Measurements from ENCODE around the gene BFSP2.
"Not testable (repeated sequence)": the region's sequence is repeated elsewhere in the genome, so short reads cannot be mapped to it uniquely, and the experiment has no call there.

Gene BFSP2

DNA sequence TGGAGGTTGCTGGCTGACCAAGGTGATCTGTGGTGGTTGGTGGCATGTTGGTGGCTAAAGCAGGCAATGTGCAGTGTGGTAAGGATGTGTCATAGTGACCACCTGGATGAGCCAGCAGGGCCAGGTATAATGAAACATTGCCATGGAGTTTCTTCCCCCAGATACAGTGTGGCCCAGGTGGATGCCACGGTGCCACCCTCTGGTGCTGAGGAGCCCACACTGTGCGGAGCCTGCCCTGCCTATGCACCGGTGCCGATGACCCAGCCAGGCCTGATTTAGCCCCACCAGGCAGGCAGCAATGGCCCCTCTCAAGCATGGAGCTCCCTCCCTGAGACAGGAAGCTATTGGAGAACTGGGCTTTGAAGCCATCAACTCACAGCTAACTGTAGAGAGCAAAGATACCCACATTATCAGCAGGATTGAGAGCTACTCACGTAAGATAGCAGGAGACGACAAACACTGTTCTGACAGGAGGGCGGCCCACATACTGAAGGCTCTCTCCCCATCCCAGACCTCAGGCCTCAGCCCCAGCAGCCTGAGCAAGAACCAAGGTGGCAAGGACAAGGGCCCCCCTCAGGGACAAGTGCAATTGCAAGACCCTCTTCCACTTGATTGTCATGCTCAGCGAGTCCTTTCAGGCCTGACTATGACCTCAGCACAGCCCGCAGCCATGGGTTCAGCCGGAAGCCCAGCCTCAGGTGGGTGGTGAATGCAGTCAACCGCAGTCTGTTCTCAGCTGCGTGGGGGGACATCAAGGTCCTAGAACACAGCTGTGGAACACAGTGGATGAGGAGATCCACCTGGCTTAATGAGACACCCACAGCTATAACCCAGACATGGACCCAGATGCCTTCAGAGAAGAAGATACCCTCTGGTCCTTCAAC is 90.9 kb downstream of the BFSP2 start:
- H3K9me3 Mint-ChIP-seq, result no peaks in the 10 kb centered on the region
- no peaks in the 10 kb centered on the region for H3K27me3 Mint-ChIP-seq
- peaks cover 54% of the 10 kb centered on the region for H3K4me1 Mint-ChIP-seq
- H3K4me3 Mint-ChIP-seq, result peak overlapping the region; percentile 85
- no peaks in the 10 kb centered on the region for H3K36me3 Mint-ChIP-seq
- peak overlapping the region; percentile 91 for H3K27ac Mint-ChIP-seq

DNA sequence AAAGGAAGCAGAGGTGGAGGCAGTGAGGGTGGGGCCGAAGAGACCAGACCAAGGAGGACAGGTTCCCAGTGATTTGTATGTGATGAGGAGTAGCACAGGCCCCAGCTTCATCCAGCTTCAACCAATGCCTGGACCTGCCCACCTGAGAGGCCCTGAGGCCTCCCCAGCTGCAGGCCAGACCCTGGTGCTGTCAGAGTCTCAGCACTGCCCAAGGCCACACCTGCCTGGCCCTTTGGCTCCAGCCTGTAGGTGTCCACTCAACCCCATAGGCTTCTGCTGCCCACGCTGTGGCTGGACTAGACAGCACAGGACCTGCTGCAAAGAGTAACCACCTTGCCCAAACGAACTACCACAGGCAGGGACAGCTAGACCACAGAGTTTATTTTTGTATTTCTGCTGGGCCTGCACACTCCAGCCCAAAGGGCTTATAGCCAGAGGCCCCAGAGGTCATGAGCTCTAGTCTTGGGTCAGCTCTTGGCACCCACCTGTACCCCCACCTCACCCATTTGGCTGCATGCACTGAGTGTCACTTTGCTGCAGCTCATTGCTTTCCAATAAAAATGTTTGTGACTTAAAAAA is 91.7 kb downstream of the BFSP2 start:
- peaks cover 54% of the 10 kb centered on the region for H3K4me1 Mint-ChIP-seq
- H3K27ac Mint-ChIP-seq, result peak overlapping the region; percentile 91
- no peaks in the 10 kb centered on the region for H3K36me3 Mint-ChIP-seq
- peak overlapping the region; percentile 85 for H3K4me3 Mint-ChIP-seq
- no peaks in the 10 kb centered on the region for H3K27me3 Mint-ChIP-seq
- no peaks in the 10 kb centered on the region for H3K9me3 Mint-ChIP-seq

DNA sequence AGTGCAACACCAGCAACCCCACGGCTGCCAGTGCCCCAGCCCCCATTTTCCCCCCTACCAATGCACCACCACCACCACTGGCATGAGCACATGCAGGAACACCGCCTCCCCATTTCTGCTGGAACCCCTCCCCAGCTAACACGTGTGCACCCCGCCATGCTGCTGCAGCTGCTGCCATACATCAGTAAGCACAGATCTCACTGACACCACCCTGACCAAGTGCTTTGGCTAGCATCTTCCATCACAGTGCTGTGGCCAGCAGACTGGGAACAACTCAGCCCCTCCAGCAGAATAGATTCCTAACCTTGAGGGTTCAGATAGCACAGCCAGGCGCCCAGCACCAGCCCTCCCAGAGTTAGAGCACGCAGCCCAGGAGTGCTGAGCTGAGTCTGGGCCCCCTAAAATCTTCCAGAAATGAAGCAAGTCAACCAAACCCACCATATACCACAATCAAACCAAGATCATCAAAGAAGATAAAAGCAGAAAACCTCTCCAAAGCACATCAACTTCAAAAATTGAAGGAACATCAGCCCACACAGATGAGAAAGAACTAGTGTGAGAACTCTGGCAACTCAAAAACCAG is 92.4 kb downstream of the BFSP2 start:
- H3K9me3 Mint-ChIP-seq, result no peaks in the 10 kb centered on the region
- H3K27ac Mint-ChIP-seq, result peak overlapping the region; percentile 30
- H3K4me3 Mint-ChIP-seq, result peak overlapping the region; percentile 51
- peaks cover 54% of the 10 kb centered on the region for H3K4me1 Mint-ChIP-seq
- no peaks in the 10 kb centered on the region for H3K36me3 Mint-ChIP-seq
- H3K27me3 Mint-ChIP-seq, result no peaks in the 10 kb centered on the region

DNA sequence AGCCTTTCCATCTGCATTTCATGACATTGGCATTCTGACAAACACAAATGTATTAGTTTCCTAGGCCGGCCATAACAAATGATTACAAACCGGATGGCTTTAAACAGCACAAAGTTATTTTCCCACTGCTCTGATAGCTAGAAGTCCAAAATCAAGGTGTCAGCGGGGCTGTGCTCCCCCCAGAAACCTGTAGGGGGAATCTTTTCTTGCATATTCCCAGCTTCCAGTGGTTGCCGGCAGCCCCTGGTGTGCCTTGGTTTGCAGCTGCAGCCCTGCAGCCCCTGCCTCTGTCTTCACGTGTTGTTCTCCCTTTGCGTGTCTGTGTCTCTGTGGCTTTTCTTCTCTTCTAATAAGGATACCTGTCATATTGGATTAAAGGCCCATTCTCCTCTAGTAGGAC is 94.6 kb downstream of the BFSP2 start:
- Mint-ChIP-seq H3K9me3 (no peaks in the 10 kb centered on the region), H3K4me3 (no peak overlapping the region), H3K36me3 (no peaks in the 10 kb centered on the region), H3K27ac (no peak overlapping the region), H3K4me1 (peaks cover 48% of the 10 kb centered on the region), H3K27me3 (no peaks in the 10 kb centered on the region)

DNA sequence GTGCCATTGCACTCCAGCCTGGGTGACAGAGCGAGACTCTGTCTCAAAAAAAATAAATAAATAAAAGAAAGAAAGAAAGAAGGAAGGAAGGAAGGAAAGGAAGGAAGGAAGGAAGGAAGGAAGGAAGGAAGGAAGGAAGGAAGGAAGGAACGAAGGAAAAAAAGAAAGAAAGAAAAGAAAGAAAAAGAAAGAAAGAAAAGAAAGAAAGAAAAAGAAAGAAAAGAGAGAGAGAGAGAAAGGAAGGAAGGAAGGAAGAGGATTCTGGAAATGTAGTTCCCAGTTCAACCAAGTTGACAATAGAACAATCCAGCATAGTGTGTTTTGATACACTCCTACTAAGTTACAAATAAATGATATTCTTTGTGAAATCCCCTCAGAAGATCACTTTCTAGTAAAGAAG is 102.7 kb downstream of the BFSP2 start:
- peaks cover 26% of the 10 kb centered on the region for H3K4me1 Mint-ChIP-seq
- not testable (repeated sequence) for H3K9me3 Mint-ChIP-seq, H3K4me3 Mint-ChIP-seq, H3K36me3 Mint-ChIP-seq, H3K27me3 Mint-ChIP-seq, H3K27ac Mint-ChIP-seq

DNA sequence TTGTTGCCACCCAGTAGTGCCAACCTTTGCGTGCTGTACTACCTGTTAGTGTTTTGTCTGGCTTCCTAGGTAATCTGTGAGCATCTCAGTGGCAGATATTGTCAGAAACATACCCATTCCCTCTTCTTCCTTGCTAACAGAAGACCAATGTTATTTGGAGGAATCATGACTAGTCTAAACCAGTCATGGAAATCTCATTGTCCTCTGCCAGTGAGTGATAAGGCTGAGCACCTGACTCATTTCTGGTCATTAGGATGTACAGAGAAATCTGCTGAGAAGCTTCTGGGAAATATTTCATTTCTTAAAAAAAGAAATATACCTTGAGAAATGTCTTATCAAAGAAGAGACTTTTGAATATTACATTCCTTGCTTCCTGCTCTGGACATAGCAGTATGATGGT is 103.6 kb downstream of the BFSP2 start:
- H3K4me3 Mint-ChIP-seq, result no peak overlapping the region
- no peaks in the 10 kb centered on the region for H3K9me3 Mint-ChIP-seq
- H3K27me3 Mint-ChIP-seq, result no peaks in the 10 kb centered on the region
- H3K36me3 Mint-ChIP-seq, result no peaks in the 10 kb centered on the region
- peaks cover 26% of the 10 kb centered on the region for H3K4me1 Mint-ChIP-seq
- H3K27ac Mint-ChIP-seq, result no peak overlapping the region

DNA sequence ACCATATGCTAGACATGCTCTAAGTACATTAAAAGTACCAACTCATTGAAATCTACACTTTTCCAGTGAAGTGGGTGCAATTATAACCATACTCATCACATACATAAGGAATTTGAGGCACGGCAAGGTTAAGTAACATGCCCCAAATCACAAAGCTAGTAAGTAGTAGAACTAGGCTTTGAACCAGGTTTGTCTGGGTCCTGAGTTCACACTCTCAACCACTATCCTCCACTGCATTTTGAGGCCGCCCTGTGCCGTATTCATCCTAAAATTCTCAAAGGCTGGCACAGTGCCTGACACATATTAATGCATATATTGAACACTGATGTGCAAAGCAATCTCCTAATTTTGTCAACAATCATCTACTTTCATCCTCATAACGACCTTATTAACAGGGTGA is 104.9 kb downstream of the BFSP2 start:
- Mint-ChIP-seq H3K9me3 (no peaks in the 10 kb centered on the region), H3K27me3 (no peaks in the 10 kb centered on the region), H3K4me3 (no peak overlapping the region), H3K36me3 (no peaks in the 10 kb centered on the region), H3K4me1 (peaks cover 19% of the 10 kb centered on the region), H3K27ac (no peak overlapping the region)

DNA sequence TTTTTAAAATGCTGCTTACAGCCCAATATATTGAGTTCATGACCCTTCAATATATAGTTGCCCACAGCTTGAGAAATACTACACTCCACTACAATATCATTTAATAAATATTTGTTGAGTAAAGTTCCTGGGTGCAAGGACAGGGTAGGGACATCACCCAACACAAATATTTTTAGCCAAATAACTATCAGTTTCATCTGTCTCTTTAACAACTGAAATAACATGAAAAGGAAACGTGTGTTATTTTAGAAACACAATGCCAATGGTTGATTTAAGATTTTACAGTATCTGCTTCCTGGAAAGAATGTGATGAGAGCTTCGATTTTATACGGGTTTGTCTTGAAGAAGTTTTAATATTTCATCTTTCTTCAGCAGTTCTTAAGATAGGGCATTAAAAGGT is 106.0 kb downstream of the BFSP2 start:
- peak overlapping the region; percentile 82 for H3K4me3 Mint-ChIP-seq
- H3K36me3 Mint-ChIP-seq, result no peaks in the 10 kb centered on the region
- H3K4me1 Mint-ChIP-seq, result peaks cover 14% of the 10 kb centered on the region
- H3K27me3 Mint-ChIP-seq, result no peaks in the 10 kb centered on the region
- peak overlapping the region; percentile 92 for H3K27ac Mint-ChIP-seq
- H3K9me3 Mint-ChIP-seq, result no peaks in the 10 kb centered on the region

DNA sequence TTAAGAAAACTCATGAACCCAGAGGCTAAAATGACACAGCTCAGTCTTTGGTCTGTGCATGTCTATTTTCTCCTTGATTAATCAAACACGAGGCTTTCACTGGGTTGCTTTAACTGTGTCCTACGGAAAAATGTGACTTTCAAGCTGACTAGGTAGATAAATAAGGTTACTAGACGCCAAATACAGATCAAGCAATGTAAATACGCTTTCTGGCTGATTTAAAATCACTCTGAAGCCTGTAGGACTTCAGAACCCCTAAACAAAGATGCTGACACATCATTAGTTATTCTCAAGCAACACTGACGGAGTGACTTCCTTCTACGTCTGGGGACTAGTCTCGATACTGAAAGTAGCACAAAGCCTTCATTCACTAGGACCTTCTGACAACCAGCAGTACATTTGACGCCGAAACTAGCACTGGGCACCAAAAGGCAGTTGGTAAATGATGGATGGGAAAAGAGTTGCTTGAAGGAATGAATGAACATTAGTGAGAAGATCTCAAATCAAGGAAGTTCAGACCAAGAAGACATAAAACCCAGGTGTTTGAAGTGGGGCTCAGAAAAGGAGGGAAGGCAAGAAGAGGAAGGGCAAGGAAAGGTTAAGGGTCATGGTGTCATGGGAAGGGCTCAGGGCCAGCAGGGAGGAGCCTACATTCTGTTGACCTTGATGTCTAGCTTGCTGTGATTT is 106.5 kb downstream of the BFSP2 start:
- H3K27me3 Mint-ChIP-seq, result no peaks in the 10 kb centered on the region
- peak overlapping the region; percentile 82 for H3K4me3 Mint-ChIP-seq
- H3K27ac Mint-ChIP-seq, result peak overlapping the region; percentile 92
- H3K4me1 Mint-ChIP-seq, result peaks cover 14% of the 10 kb centered on the region
- H3K36me3 Mint-ChIP-seq, result no peaks in the 10 kb centered on the region
- H3K9me3 Mint-ChIP-seq, result no peaks in the 10 kb centered on the region

DNA sequence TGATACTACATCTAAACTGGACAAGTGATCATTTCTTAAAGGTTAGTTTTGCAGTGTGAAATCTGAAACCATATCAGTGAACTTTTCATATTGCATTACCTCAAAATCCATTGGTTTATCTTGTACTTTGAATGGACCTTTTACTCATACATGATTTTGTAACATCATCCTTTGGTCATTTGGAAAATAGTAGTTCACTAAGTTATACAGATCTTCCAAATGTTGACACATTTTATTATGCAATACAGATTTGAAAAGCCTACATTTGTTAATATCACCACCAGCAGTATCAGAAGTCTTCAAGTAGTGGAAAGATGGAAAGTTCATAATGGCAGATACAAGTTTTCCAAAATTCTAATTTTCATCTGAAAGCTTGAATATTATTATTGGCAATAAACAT is 109.6 kb downstream of the BFSP2 start:
- Mint-ChIP-seq H3K4me1 (peaks cover 14% of the 10 kb centered on the region), H3K9me3 (no peaks in the 10 kb centered on the region), H3K27ac (no peak overlapping the region), H3K36me3 (no peaks in the 10 kb centered on the region), H3K4me3 (no peak overlapping the region), H3K27me3 (no peaks in the 10 kb centered on the region)

DNA sequence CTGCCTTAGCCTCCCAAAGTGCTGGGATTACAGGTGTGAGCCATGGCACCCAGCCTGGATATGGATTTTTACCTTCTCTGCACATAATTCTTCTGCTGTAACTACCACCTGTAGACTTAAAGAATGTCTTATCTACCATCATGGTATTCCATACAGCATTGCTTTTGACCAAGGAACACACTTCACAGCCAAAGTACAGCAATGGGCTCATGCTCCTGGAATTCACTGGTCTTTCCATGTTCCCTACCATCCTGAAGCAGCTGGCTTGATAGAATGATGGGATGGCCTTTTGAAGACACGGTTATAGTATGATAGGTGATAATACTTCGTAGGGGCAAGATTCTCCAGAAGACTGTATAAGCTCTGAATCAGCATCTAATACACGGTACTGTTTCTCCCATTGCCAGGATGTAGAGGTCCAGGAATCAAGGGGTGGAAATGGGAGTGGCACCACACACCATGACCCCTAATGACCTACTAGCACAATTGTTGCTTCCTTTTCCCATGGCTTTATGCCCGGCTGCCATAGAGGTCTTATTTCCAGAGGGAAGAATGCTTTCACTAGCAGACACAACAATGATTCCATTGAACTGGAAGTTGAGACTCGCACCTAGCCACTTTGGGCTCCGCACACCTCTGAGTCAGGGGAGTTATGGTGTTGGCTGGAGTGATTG is 112.7 kb downstream of the BFSP2 start:
- H3K27me3 Mint-ChIP-seq, result no peaks in the 10 kb centered on the region
- no peak overlapping the region for H3K4me3 Mint-ChIP-seq
- no peaks in the 10 kb centered on the region for H3K9me3 Mint-ChIP-seq
- no peaks in the 10 kb centered on the region for H3K4me1 Mint-ChIP-seq
- no peak overlapping the region for H3K27ac Mint-ChIP-seq
- H3K36me3 Mint-ChIP-seq, result no peaks in the 10 kb centered on the region

DNA sequence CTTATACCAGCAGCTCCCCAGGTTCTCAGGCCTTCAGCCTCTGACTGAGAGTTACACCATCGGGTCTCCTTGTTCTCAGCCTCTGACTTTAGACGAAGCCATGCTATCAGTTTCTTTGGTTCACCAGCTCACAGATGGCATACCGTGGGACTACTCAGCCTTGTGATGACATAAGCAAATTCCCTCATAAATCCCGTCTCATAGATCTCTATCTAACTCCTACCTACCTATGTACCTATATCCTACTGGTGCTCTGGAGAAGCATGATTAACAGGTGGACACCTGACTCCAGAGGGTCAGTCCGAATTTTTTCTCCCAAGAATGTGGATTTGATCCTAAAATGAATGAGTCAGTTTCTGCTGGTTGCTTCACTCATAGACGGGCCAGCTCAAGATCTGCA is 114.6 kb downstream of the BFSP2 start:
- Mint-ChIP-seq H3K9me3 (no peaks in the 10 kb centered on the region), H3K36me3 (no peaks in the 10 kb centered on the region), H3K27ac (no peak overlapping the region), H3K4me1 (no peaks in the 10 kb centered on the region), H3K27me3 (no peaks in the 10 kb centered on the region), H3K4me3 (no peak overlapping the region)

DNA sequence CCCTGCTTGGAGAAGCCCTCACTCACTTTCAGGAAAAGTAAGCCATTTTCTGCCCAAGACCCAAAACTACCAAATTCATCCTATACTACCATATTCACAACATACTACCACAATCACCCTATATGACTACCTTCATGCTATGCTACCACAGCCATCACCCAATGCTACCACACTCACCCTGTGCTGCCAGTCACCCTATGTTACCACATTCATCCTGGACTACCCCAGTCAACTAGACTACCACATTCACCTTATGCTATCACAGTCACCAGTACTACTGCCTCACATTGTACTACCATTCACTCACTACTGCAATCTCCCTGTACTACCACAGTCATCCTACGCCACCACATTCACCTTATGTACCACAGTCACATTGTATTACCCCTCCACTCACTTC is 115.3 kb downstream of the BFSP2 start:
- Mint-ChIP-seq H3K4me3 (no peak overlapping the region), H3K27me3 (no peaks in the 10 kb centered on the region), H3K27ac (no peak overlapping the region), H3K9me3 (no peaks in the 10 kb centered on the region), H3K4me1 (no peaks in the 10 kb centered on the region), H3K36me3 (no peaks in the 10 kb centered on the region)

DNA sequence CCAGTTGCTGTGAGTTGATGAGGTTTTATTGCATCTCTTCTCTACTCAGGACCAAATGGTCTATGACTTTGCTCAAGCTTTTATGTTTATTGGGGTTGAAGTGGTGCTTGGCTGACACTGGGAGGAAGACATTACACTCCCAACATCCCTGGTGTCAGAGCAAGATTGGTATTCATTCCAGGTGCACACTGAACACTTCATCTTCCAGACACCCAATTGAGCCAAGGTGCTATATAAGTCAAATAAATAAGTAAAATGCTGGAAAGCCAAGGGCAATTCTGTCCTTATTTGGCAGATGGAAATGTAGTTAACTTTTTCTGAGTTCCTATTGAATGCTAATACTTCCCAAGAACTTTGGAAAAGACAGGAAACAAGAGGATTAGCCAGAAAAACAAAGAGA is 120.4 kb downstream of the BFSP2 start:
- no peaks in the 10 kb centered on the region for H3K4me1 Mint-ChIP-seq
- no peaks in the 10 kb centered on the region for H3K36me3 Mint-ChIP-seq
- no peaks in the 10 kb centered on the region for H3K9me3 Mint-ChIP-seq
- H3K27ac Mint-ChIP-seq, result no peak overlapping the region
- H3K4me3 Mint-ChIP-seq, result no peak overlapping the region
- no peaks in the 10 kb centered on the region for H3K27me3 Mint-ChIP-seq

DNA sequence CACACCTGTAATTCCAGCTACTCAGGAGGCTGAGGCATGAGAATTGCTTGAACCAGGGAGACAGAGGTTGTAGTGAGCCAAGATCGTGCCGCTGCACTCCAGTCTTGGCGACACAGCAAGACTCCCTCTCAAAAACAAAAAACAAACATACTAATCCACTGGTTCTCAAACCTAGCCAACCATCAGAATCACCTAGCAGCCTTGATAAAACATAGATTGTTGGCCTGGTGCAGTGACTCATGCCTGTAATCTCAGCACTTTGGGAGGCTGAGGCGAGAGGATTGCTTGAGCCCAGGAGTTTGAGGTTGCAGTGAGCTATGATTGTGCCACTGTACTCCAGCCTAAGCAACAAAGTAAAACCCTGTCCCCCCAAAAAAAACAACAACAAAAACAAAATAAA is 121.1 kb downstream of the BFSP2 start:
- H3K9me3 Mint-ChIP-seq, H3K36me3 Mint-ChIP-seq, H3K4me3 Mint-ChIP-seq, H3K4me1 Mint-ChIP-seq, H3K27me3 Mint-ChIP-seq, H3K27ac Mint-ChIP-seq: not testable (repeated sequence)

Measured in activated naive CD4-positive, alpha-beta T cell treated with anti-CD3 and anti-CD28 coated beads, Interleukin-2, amount 50 U/mL, for 24 hours (primary cell).